ENCODE data around the gene NKX2-3.

- TF ChIP-seq CTCF (IDR thresholded peaks at IDR 0.05), result no peak
- no peak for TF ChIP-seq POLR2A (IDR thresholded peaks at IDR 0.05)
Observed at GRCh38 chr10:99562631-99563030, 29.9 kb downstream of the NKX2-3 start.

All from uterus (tissue), 2 donors.